Superior temporal gyrus (tissue), 1 donor: ENCODE results near the gene PCDHGA6.
"Not testable (repeated sequence)": the region's sequence is repeated elsewhere in the genome, so short reads cannot be mapped to it uniquely, and the experiment has no call there.

Source experiments
- DNase-seq: peaks from one replicate; pipeline ENCODE4 v3.0.0-alpha.2; 2016; ENCODE audit errors: extremely low spot score

PCDHGA6 gene

DNA sequence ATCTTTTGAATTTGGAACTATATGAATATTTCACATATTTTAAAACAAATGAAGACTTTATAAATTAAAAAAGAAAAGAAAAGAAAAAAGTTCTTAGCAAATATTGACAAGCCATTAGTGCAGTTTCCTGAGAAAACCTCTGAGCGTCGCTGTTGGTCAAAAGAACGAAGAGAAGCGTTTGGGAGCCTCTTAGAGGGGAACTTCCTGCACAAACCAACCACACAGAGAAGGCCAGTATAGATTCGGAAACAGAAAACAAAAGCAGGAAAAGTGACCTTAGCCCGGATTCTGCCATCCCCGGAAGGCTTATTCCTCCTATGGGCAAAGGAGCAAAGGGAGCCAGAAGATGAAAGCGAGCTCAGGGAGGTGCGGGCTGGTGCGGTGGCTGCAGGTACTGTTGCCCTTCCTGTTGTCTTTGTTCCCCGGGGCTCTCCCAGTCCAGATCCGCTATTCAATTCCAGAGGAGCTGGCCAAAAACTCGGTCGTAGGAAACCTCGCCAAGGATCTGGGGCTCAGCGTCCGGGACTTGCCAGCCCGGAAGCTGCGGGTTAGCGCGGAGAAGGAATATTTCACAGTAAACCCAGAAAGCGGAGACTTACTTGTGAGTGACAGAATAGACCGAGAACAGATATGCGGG is 13.8 kb upstream of the PCDHGA6 start, which contains the start of gene PCDHGB2:
Gene PCDHGB2, plus strand, starts transcription at position 205 of the 637 bp plus-strand sequence. Its CDS starts 142 bp downstream, at position 347.
- DNase-seq = peak; percentile 39

DNA sequence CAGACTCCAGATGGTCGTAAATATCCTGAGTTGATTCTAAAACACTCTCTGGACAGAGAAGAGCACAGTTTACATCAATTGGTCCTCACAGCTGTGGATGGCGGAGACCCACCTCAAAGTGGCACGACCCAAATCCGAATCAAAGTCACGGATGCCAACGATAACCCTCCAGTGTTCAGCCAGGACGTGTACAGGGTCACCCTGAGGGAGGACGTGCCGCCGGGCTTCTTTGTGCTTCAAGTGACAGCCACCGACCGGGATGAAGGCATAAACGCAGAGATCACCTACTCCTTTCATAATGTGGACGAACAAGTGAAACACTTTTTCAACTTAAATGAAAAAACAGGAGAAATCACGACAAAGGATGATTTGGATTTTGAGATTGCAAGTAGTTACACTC is 13.0 kb upstream of the PCDHGA6 start:
- no peak for DNase-seq

DNA sequence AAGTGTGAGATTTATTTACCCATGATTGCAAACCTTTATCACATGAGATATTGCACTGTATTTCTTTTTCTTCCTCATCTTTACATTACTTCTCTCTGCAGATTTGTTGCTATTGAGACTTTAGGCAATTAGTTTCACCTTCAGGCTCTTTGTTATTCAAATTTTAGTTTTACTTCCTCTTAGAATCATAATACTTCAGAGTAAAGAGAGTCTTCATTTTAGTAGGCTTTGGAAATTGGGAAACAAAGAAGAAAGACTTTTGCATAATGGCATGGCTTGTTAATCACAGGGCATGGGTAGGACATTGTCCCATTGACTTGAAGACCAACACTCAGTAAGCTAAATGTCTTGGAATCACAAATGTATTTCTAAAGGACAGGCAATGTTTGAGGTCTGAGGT is 11.0 kb upstream of the PCDHGA6 start:
- DNase-seq = no peak

DNA sequence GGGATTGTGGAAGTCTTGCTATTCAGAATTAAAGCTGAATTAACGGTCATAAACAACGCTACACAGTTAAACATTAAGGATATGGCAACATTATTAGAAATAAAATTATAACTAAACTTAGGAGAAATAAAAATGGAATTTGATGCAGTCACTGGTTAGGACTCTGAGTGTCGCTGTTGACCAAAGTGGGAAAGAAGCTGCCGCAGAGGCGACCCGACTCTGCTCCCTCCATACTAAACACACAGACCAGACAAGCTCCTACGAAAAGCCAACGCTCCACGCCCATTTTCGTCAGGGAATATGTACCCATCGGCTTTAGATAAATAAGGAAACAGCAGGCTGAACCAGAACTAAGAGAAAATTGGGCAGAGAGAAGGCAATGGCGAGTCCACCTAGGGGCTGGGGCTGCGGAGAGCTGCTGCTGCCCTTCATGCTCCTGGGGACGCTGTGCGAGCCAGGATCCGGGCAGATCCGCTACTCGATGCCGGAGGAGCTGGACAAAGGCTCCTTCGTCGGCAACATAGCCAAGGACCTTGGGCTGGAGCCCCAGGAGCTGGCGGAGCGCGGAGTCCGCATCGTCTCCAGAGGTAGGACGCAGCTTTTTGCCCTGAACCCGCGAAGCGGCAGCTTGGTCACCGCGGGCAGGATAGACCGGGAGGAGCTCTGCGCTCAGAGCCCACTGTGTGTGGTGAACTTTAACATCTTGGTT is 9.6 kb upstream of the PCDHGA6 start, which contains the start of gene PCDHGA5:
Gene PCDHGA5, plus strand, starts transcription at position 211 of the 709 bp plus-strand sequence. Its CDS starts 169 bp downstream, at position 380.
- DNase-seq = no peak

DNA sequence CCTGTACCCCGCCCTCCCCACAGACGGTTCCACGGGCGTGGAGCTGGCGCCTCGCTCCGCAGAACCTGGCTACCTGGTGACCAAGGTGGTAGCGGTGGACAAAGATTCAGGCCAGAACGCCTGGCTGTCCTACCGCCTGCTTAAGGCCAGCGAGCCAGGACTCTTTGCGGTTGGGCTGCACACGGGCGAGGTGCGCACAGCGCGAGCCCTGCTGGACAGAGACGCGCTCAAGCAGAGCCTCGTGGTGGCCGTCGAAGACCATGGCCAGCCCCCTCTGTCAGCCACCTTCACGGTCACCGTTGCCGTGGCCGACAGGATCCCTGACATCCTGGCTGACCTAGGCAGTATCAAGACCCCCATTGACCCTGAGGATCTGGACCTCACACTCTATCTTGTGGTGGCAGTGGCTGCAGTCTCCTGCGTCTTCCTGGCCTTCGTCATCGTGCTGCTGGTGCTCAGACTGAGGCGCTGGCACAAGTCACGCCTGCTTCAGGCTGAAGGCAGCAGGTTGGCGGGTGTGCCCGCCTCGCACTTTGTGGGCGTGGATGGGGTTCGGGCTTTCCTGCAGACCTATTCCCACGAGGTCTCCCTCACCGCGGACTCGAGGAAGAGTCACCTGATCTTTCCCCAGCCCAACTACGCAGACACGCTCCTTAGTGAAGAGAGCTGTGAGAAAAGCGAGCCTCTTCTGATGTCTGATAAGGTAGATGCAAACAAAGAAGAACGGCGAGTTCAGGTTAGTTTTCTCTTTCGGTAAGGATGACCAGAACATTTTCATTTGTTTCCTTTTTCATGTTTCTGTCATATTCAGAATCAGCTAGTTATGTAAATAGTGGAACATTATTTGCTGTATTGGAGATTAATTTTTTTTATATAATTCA is 7.4 kb upstream of the PCDHGA6 start:
- DNase-seq = no peak

GRCh38 chr5:141369994-141370848 is 3.5 kb upstream of the PCDHGA6 start, which contains the start of gene PCDHGB3:
Gene PCDHGB3, plus strand, starts transcription at chr5:141370242. Its CDS starts 153 bp downstream, at chr5:141370395.
- DNase-seq = peak; percentile 13

GRCh38 chr5:141371572-141372475 is 1.9 kb upstream of the PCDHGA6 start:
- DNase-seq = no peak

DNA sequence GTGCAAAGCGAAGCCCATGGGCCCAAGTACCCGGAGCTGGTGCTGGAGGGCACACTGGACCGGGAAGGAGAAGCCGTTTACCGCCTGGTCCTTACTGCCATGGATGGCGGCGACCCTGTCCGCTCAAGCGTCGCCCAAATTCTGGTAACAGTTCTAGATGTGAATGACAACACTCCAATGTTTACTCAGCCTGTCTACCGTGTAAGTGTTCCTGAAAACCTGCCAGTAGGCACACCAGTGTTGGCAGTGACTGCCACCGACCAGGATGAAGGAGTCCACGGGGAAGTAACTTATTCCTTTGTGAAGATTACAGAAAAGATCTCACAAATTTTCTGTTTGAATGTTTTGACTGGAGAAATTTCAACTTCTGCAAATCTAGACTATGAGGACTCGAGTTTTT is 936 bp downstream of the PCDHGA6 start:
- no peak for DNase-seq

- not testable (repeated sequence) for DNase-seq
Observed at GRCh38 chr5:141375444-141376155, 1.9 kb downstream of the PCDHGA6 start.

GRCh38 chr5:141382469-141383294 is 9.0 kb downstream of the PCDHGA6 start, which contains the start of gene PCDHGA7:
Gene PCDHGA7, plus strand, starts transcription at chr5:141382742. Its CDS starts 158 bp downstream, at chr5:141382900.
- no peak for DNase-seq

DNA sequence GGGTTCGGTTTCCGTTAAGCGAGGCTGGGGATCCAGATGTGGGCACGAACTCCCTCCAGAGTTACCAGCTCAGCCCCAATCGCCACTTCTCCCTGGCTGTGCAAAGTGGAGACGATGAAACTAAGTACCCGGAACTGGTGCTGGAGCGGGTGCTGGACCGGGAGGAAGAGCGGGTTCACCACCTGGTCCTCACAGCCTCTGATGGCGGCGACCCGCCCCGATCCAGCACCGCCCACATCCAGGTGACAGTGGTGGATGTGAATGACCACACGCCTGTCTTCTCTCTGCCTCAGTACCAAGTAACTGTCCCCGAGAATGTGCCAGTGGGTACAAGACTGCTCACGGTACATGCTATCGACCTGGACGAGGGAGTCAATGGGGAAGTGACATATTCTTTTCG is 9.7 kb downstream of the PCDHGA6 start:
- no peak for DNase-seq

- DNase-seq = no peak
Observed at GRCh38 chr5:141384471-141385267, 11.0 kb downstream of the PCDHGA6 start.

DNA sequence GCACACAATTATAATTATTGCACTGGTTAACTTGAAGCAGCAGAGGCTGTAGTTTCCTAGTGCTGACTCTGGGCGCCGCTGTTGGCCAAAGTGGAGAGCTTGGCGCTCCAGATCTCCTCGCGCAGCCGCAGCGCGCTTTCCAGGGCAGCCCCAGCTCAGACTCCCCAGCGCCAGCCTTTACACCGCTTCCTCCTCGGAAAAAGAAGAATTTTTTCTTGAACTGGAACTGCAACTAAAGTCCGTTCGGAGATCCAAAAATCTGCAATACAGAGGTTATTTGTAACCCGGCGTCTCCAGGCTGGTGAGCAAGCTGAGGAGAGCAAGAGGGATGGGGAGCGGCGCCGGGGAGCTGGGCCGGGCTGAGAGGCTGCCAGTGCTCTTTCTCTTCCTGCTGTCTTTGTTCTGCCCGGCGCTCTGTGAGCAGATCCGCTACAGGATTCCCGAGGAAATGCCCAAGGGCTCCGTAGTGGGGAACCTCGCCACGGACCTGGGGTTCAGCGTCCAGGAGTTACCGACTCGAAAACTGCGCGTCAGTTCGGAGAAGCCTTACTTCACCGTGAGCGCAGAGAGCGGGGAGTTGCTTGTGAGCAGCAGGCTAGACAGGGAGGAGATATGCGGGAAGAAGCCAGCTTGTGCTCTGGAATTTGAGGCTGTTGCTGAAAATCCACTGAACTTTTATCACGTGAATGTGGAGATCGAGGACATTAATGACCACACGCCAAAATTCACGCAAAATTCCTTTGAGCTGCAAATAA is 14.0 kb downstream of the PCDHGA6 start, which contains the start of gene PCDHGB4:
Gene PCDHGB4, plus strand, starts transcription at position 142 of the 755 bp plus-strand sequence. Its CDS starts 187 bp downstream, at position 329.
- not testable (repeated sequence) for DNase-seq

DNA sequence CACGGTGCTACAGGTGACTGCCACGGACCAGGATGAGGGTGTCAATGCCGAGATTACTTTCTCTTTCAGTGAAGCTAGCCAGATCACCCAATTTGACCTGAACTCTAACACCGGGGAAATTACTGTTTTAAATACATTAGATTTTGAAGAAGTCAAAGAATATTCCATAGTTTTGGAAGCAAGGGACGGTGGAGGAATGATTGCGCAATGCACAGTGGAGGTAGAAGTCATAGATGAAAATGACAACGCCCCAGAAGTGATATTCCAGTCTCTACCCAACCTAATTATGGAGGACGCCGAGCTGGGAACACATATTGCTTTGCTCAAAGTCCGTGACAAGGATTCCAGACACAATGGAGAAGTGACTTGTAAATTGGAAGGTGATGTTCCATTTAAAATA is 15.0 kb downstream of the PCDHGA6 start:
- DNase-seq = no peak

GRCh38 chr5:141389153-141390042 is 15.7 kb downstream of the PCDHGA6 start:
- DNase-seq = no peak
